ENCODE results near the gene KCNK5. TPM values are rescaled to one million over a fixed set of nuclear protein-coding genes. Genes with fewer than 3 reads are reported as not detected.

Gene KCNK5
- total and polyA plus RNA-seq, 2 donors (not counting 3 experiments of a cell fraction or from before 2014, with no cell fraction given), result not detected

GRCh38 chr6:39256294-39256940 lies 27.1 kb upstream of the KCNK5 start:
- no peaks in the 10 kb centered on the region for H3K9me1 ChIP-seq (replicated peaks; ENCODE audit: control insufficient read depth, extremely low read depth, insufficient read depth, low read length)
- ChIA-PET POLR2A (no interaction called here), CTCF (interaction anchor here (1.1 kb wide), 1 partner anchor 89 kb away, joined by 3 read pairs; no protein-coding TSS in a partner anchor)
- H3K27me3 ChIP-seq (ENCODE audit: control insufficient read depth in 2 of 2, insufficient read depth in 2 of 2, low read length in 2 of 2), result no peaks in the 10 kb centered on the region
- no peak overlapping the region for H3K9ac ChIP-seq (replicated peaks; ENCODE audit: extremely low read depth, insufficient read depth, low read length)
- H3K4me1 ChIP-seq (ENCODE audit: control insufficient read depth, extremely low read depth, insufficient read depth, low read length), result no peaks in the 10 kb centered on the region
- DNase-seq (ENCODE audit: low read depth, low spot score) (no peak), FAIRE-seq (no peak)
- no peak overlapping the region for H3K27ac ChIP-seq (ENCODE audit: insufficient read depth, low read depth, low read length)
- H2AFZ ChIP-seq (ENCODE audit: low read depth, low read length), result no peak overlapping the region
- H3K4me2 ChIP-seq (ENCODE audit: insufficient read depth, low read length), result no peak overlapping the region
- intact Hi-C loops (cut with micrococcal nuclease), result no loop called here
- no TSS peak for BruUV-seq (replicated peaks)
- H3K4me3 ChIP-seq (replicated peaks in 1 of 3; ENCODE audit: insufficient read depth in 1 of 3, low read depth in 1 of 3, low read length in 3 of 3), result no peak overlapping the region
- TF ChIP-seq EZH2 (IDR thresholded peaks at IDR 0.05; ENCODE audit: borderline replicate concordance, low read depth, low read length, severe bottlenecking) (no peak), POLR2A (IDR thresholded peaks at IDR 0.05; ENCODE audit: low read depth, low read length) (no peak), FOS (IDR thresholded peaks at IDR 0.05; ENCODE audit: borderline replicate concordance, insufficient read depth, low read length) (no peak), MYC (IDR thresholded peaks at IDR 0.05; ENCODE audit: low read depth, low read length) (no peak), JUN (IDR thresholded peaks at IDR 0.05; ENCODE audit: borderline replicate concordance, insufficient read depth, insufficient read length, low read depth) (no peak), GATA2 (IDR thresholded peaks at IDR 0.05; ENCODE audit: insufficient read depth, insufficient read length, low read depth, low read length) (no peak), POLR2AphosphoS5 (IDR thresholded peaks at IDR 0.05; ENCODE audit: insufficient read depth, low read depth, low read length) (no peak)
- TF ChIP-seq, protein P1, sequence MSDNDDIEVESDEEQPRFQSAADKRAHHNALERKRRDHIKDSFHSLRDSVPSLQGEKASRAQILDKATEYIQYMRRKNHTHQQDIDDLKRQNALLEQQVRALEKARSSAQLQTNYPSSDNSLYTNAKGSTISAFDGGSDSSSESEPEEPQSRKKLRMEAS (IDR thresholded peaks at IDR 0.05; ENCODE audit: insufficient read depth, insufficient read length), result no peak
- TF ChIP-seq, protein P2, sequence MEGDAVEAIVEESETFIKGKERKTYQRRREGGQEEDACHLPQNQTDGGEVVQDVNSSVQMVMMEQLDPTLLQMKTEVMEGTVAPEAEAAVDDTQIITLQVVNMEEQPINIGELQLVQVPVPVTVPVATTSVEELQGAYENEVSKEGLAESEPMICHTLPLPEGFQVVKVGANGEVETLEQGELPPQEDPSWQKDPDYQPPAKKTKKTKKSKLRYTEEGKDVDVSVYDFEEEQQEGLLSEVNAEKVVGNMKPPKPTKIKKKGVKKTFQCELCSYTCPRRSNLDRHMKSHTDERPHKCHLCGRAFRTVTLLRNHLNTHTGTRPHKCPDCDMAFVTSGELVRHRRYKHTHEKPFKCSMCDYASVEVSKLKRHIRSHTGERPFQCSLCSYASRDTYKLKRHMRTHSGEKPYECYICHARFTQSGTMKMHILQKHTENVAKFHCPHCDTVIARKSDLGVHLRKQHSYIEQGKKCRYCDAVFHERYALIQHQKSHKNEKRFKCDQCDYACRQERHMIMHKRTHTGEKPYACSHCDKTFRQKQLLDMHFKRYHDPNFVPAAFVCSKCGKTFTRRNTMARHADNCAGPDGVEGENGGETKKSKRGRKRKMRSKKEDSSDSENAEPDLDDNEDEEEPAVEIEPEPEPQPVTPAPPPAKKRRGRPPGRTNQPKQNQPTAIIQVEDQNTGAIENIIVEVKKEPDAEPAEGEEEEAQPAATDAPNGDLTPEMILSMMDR (IDR thresholded peaks at IDR 0.05; ENCODE audit: extremely low read depth in 1 of 2, insufficient read depth in 1 of 2, low read depth in 1 of 2, low read length in 2 of 2), result no peak
- dilution Hi-C loops (cut with MboI; ENCODE audit: extremely low pct_ligation_motif_present, low sequenced_read_pairs), result no loop called here
- no peaks in the 10 kb centered on the region for H3K79me2 ChIP-seq (ENCODE audit: control insufficient read depth, insufficient read depth, low read length)
- no peaks in the 10 kb centered on the region for H3K9me3 ChIP-seq (replicated peaks; ENCODE audit: control insufficient read depth, insufficient read depth, low read length)
- H4K20me1 ChIP-seq (replicated peaks; ENCODE audit: control insufficient read depth, extremely low read depth, insufficient read depth, low read length), result no peaks in the 10 kb centered on the region
- no peaks in the 10 kb centered on the region for H3K36me3 ChIP-seq (ENCODE audit: control insufficient read depth in 2 of 2, extremely low read depth in 1 of 2, insufficient read depth in 2 of 2, low read length in 2 of 2)
